RWPE1 (cell line): ENCODE results near the gene METTL22.

Source experiments
- CTCF ChIA-PET: fragments of 350-600 bp; sonication (Branson Sonifier 250); formaldehyde crosslinking; extraction: SDS; loops from one replicate; lab custom pipeline; 2021; lab: Yijun Ruan, JAX
- POLR2A ChIA-PET: fragments of 400-600 bp; formaldehyde crosslinking; extraction: SDS; loops from one replicate; lab custom pipeline; 2020; ENCODE audit warnings: antibody characterized with exemption; ENCODE audit not compliant: low non-redundant PET; lab: Yijun Ruan, JAX
- DNase-seq: peaks from one replicate; pipeline ENCODE4 v3.0.0; 2012; ENCODE audit warnings: low spot score
- H3K27ac ChIP-seq: fragments of 450-650 bp; 2 replicates; pipeline ENCODE4 v1.5.1; 2017
- CTCF ChIP-seq: fragments of 450-650 bp; conservative IDR thresholded peaks from 2 replicates; pipeline ENCODE4 v1.5.1; 2017; ENCODE audit warnings: low read depth, mild to moderate bottlenecking

The METTL22 gene

GRCh38 chr16:8628981-8629725 is 7.7 kb downstream of the METTL22 start:
- TF ChIP-seq CTCF = no peak
- DNase-seq = no peak
- no peak overlapping the region for H3K27ac ChIP-seq
- ChIA-PET POLR2A (no interaction called here), CTCF (no interaction called here)

GRCh38 chr16:8630255-8630953 is 8.9 kb downstream of the METTL22 start:
- no peak overlapping the region for H3K27ac ChIP-seq
- no peak for TF ChIP-seq CTCF
- DNase-seq = no peak
- ChIA-PET POLR2A (no interaction called here), CTCF (interaction anchor here (0.6 kb wide), 1 partner anchor 63 kb away, joined by 3 read pairs; no protein-coding TSS in a partner anchor)

- DNase-seq = no peak
- TF ChIP-seq CTCF = no peak
- ChIA-PET CTCF (no interaction called here), POLR2A (no interaction called here)
- H3K27ac ChIP-seq = no peak overlapping the region
Observed at GRCh38 chr16:8631373-8631772, 9.9 kb downstream of the METTL22 start.

- no peak overlapping the region for H3K27ac ChIP-seq
- ChIA-PET POLR2A (no interaction called here), CTCF (no interaction called here)
- no peak for TF ChIP-seq CTCF
- no peak for DNase-seq
Observed at GRCh38 chr16:8631818-8632465, 10.4 kb downstream of the METTL22 start.

- ChIA-PET POLR2A (no interaction called here), CTCF (no interaction called here)
- TF ChIP-seq CTCF = no peak
- H3K27ac ChIP-seq = no peak overlapping the region
- DNase-seq = no peak
Observed at GRCh38 chr16:8632675-8633182, 11.2 kb downstream of the METTL22 start.

GRCh38 chr16:8634991-8635736 is 13.7 kb downstream of the METTL22 start:
- no peak for DNase-seq
- no peak; the same call in 1 of the 2 replicates for TF ChIP-seq CTCF
- CTCF ChIA-PET = interaction anchor here (1.5 kb wide), 1 partner anchor 26 kb away, joined by 5 read pairs; no protein-coding TSS in a partner anchor
- H3K27ac ChIP-seq = no peak overlapping the region
- POLR2A ChIA-PET = no interaction called here
